SJSA1 (cell line): ENCODE data around the gene HSPA1A. TPM values are rescaled to one million over a fixed set of nuclear protein-coding genes. Genes with fewer than 3 reads are reported as not detected.
A peak's percentile ranks its signal among the peaks of the same experiment; 100 is the strongest.
"Not testable (repeated sequence)": the region's sequence is repeated elsewhere in the genome, so short reads cannot be mapped to it uniquely, and the experiment has no call there.

Experiments
- DNase-seq, 2 experiments: peaks; one replicate each; pipeline ENCODE4 v3.0.0-alpha.2; 2015 to 2020; ENCODE audit warnings: low spot score in 2 of 2, low read depth in 1 of 2
- H3K27ac ChIP-seq: fragments of 250-450 bp; sonication (Bioruptor Pico); 2 replicates; pipeline ENCODE4 v1.5.1; 2020; ENCODE audit warnings: mild to moderate bottlenecking, moderate library complexity
- H3K27me3 ChIP-seq: fragments of 250-450 bp; sonication (Bioruptor Pico); replicated peaks from 2 replicates; pipeline ENCODE4 v1.5.1; 2020; ENCODE audit warnings: mild to moderate bottlenecking, moderate library complexity
- H3K36me3 ChIP-seq: fragments of 250-450 bp; sonication (Bioruptor Pico); 2 replicates; pipeline ENCODE4 v1.5.1; 2020; ENCODE audit warnings: mild to moderate bottlenecking
- H3K4me1 ChIP-seq: fragments of 250-450 bp; sonication (Bioruptor Pico); replicated peaks from 2 replicates; pipeline ENCODE4 v1.6.1; 2021; ENCODE audit warnings: mild to moderate bottlenecking
- H3K4me3 ChIP-seq: fragments of 250-450 bp; sonication (Bioruptor Pico); 2 replicates; pipeline ENCODE4 v1.5.1; 2020; ENCODE audit warnings: mild to moderate bottlenecking
- H3K9me3 ChIP-seq: fragments of 250-450 bp; sonication (Bioruptor Pico); replicated peaks from 2 replicates; pipeline ENCODE4 v1.5.1; 2020; ENCODE audit warnings: mild to moderate bottlenecking
- total RNA-seq: library from RNA; depleted of rRNA; stranded (reverse); fragments of >200 nt; shearing (Covaris generic); gene quantifications from 2 replicates; pipeline ENCODE4 v1.2.3, GENCODE V29; 2014; rRNA removed

The HSPA1A gene
- total RNA-seq, 1 experiment from 2014 or later, result 214 TPM

- peaks cover 16% of the 10 kb centered on the region for H3K4me1 ChIP-seq
- DNase-seq, H3K27ac ChIP-seq, H3K27me3 ChIP-seq, H3K9me3 ChIP-seq: not testable (repeated sequence)
- peaks cover 11% of the 10 kb centered on the region; the same call in 1 of the 2 replicates for H3K36me3 ChIP-seq
- H3K4me3 ChIP-seq, result peak overlapping the region; percentile 55
These were observed 48.8 kb downstream of the HSPA1A start for GRCh38 chr6:31864123-31864562.

- H3K4me1 ChIP-seq, result peaks cover 16% of the 10 kb centered on the region
- DNase-seq, result no peak
- peaks cover 4% of the 10 kb centered on the region; the same call in 1 of the 2 replicates for H3K36me3 ChIP-seq
- H3K9me3 ChIP-seq, result no peaks in the 10 kb centered on the region
- no peak overlapping the region for H3K27ac ChIP-seq
- no peak overlapping the region for H3K4me3 ChIP-seq
- H3K27me3 ChIP-seq, result no peaks in the 10 kb centered on the region
These were observed 49.5 kb downstream of the HSPA1A start for GRCh38 chr6:31864818-31865204.

- Histone ChIP-seq H3K27ac (no peak overlapping the region), H3K9me3 (no peaks in the 10 kb centered on the region), H3K4me1 (peaks cover 16% of the 10 kb centered on the region), H3K36me3 (no peaks in the 10 kb centered on the region), H3K4me3 (no peak overlapping the region), H3K27me3 (no peaks in the 10 kb centered on the region)
- no peak for DNase-seq
These were observed 50.1 kb downstream of the HSPA1A start for GRCh38 chr6:31865205-31866118.

Other genes starting within 250 kb of the HSPA1A start
- not detected in 2 replicates for gene LTA, start 243.3 kb upstream of the HSPA1A start, total RNA-seq
- not detected in 2 replicates for gene TNF, start 240.0 kb upstream of the HSPA1A start, total RNA-seq
- not detected in 2 replicates for gene LTB, start 233.1 kb upstream of the HSPA1A start, total RNA-seq
- not detected in 2 replicates for gene LST1, start 229.3 kb upstream of the HSPA1A start, total RNA-seq
- not detected in 2 replicates for gene NCR3, start 222.5 kb upstream of the HSPA1A start, total RNA-seq
- gene AIF1, start 200.3 kb upstream of the HSPA1A start, total RNA-seq, result not detected in 2 replicates
- 36.1 and 68.6 TPM in 2 replicates for gene PRRC2A, start 194.8 kb upstream of the HSPA1A start, total RNA-seq
- gene BAG6, start 162.9 kb upstream of the HSPA1A start, total RNA-seq, result 187 and 208 TPM in 2 replicates
- gene APOM, start 159.6 kb upstream of the HSPA1A start, total RNA-seq, result 0.75 and 1.1 TPM in 2 replicates
- gene C6orf47, start 154.8 kb upstream of the HSPA1A start, total RNA-seq, result 21.1 and 23.7 TPM in 2 replicates
- gene GPANK1, start 150.5 kb upstream of the HSPA1A start, total RNA-seq, result 8.0 and 13.5 TPM in 2 replicates
- gene CSNK2B, start 149.5 kb upstream of the HSPA1A start, total RNA-seq, result 270 and 293 TPM in 2 replicates
- 0.19 and 1.6 TPM in 2 replicates for gene LY6G5B, start 145.6 kb upstream of the HSPA1A start, total RNA-seq
- 1.6 TPM in 1 of 2 replicates, not detected in the other for gene LY6G5C, start 134.5 kb upstream of the HSPA1A start, total RNA-seq
- 37.6 and 47.5 TPM in 2 replicates for gene ABHD16A, start 112.2 kb upstream of the HSPA1A start, total RNA-seq
- not detected in 2 replicates for gene LY6G6F, start 108.7 kb upstream of the HSPA1A start, total RNA-seq
- not detected in 2 replicates for gene LY6G6D, start 100.2 kb upstream of the HSPA1A start, total RNA-seq
- not detected in 2 replicates for gene LY6G6C, start 93.8 kb upstream of the HSPA1A start, total RNA-seq
- not detected in 2 replicates for gene MPIG6B, start 92.2 kb upstream of the HSPA1A start, total RNA-seq
- gene DDAH2, start 86.2 kb upstream of the HSPA1A start, total RNA-seq, result 80.0 and 128 TPM in 2 replicates
- 1,071 and 1,205 TPM in 2 replicates for gene CLIC1, start 79.0 kb upstream of the HSPA1A start, total RNA-seq
- gene MSH5, start 75.5 kb upstream of the HSPA1A start, total RNA-seq, result 3.9 and 16.7 TPM in 2 replicates
- 1.4 TPM in 1 of 2 replicates, not detected in the other for gene SAPCD1, start 52.9 kb upstream of the HSPA1A start, total RNA-seq
- gene VWA7, start 38.2 kb upstream of the HSPA1A start, total RNA-seq, result not detected in 2 replicates
- gene VARS1, start 19.8 kb upstream of the HSPA1A start, total RNA-seq, result 23.1 and 39.5 TPM in 2 replicates
- gene LSM2, start 8.6 kb upstream of the HSPA1A start, total RNA-seq, result 72.6 and 89.4 TPM in 2 replicates
- gene HSPA1L, start 260 bp upstream of the HSPA1A start, total RNA-seq, result 0.78 and 0.87 TPM in 2 replicates
- gene HSPA1B, start 12.2 kb downstream of the HSPA1A start, total RNA-seq, result 218 and 257 TPM in 2 replicates
- 38.1 and 38.6 TPM in 2 replicates for gene NEU1, start 47.3 kb downstream of the HSPA1A start, total RNA-seq
- not detected in 2 replicates for gene SLC44A4, start 63.5 kb downstream of the HSPA1A start, total RNA-seq
- gene EHMT2, start 82.2 kb downstream of the HSPA1A start, total RNA-seq, result 33.8 and 40.4 TPM in 2 replicates
- 0.53 and 2.0 TPM in 2 replicates for gene ZBTB12, start 86.5 kb downstream of the HSPA1A start, total RNA-seq
- 0.47 and 0.53 TPM in 2 replicates for gene C2, start 112.2 kb downstream of the HSPA1A start, total RNA-seq
- 0.50 and 0.58 TPM in 2 replicates for gene CFB, start 130.6 kb downstream of the HSPA1A start, total RNA-seq
- gene NELFE, start 143.4 kb downstream of the HSPA1A start, total RNA-seq, result 69.4 and 134 TPM in 2 replicates
- 34.5 and 35.5 TPM in 2 replicates for gene SKIC2, start 143.6 kb downstream of the HSPA1A start, total RNA-seq
- 13.1 and 17.4 TPM in 2 replicates for gene DXO, start 156.6 kb downstream of the HSPA1A start, total RNA-seq
- gene C4A, start 166.5 kb downstream of the HSPA1A start, total RNA-seq, result 0.47 and 1.4 TPM in 2 replicates
- gene C4B, start 199.3 kb downstream of the HSPA1A start, total RNA-seq, result 0.28 and 1.5 TPM in 2 replicates
- gene CYP21A2, start 222.9 kb downstream of the HSPA1A start, total RNA-seq, result not detected in 2 replicates